CD4-positive, alpha-beta T cell treated with Interleukin-4 for 1 hour (primary cell): Measurements from ENCODE around the gene IFNA1.
"Not testable (repeated sequence)": the region's sequence is repeated elsewhere in the genome, so short reads cannot be mapped to it uniquely, and the experiment has no call there.

Experiments
- DNase-seq, 2 donors: peaks; one replicate each; pipeline ENCODE4 v3.0.0-alpha.2; 2020 to 2022

Gene IFNA1

DNA sequence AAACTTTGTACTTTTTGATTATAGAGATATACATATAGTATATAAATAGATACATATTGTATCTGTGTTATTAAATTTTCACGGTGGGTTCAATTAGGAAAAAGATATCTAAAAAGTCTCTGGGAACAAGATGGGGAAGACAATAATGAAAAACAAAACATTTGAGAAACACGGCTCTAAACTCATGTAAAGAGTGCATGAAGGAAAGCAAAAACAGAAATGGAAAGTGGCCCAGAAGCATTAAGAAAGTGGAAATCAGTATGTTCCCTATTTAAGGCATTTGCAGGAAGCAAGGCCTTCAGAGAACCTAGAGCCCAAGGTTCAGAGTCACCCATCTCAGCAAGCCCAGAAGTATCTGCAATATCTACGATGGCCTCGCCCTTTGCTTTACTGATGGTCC, at the start of gene IFNA1:
Gene IFNA1 (plus strand): TSS at position 301 of the 400 bp plus-strand sequence. CDS start 69 bp downstream, at position 370.
- no peak for DNase-seq

DNA sequence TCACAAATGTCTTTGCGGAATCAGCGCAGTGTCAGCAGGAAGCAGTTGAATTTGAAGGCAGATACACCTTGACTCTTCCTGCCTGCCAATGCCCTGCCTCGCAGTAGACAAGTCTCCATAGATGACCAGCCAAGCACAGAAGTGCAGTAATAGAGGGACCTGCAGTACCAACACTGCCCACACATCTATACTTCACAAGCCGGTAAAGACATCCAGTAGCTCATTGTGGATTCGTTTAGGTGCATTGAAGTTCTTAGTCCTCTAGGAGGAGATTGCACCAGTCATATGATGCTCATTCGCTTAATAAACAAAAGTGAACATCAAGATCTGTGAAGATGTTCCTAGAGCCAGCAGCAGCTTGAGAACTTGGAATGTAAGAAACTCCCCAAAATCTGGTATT, 48.0 kb upstream of the IFNA1 start:
- DNase-seq: no peak

DNA sequence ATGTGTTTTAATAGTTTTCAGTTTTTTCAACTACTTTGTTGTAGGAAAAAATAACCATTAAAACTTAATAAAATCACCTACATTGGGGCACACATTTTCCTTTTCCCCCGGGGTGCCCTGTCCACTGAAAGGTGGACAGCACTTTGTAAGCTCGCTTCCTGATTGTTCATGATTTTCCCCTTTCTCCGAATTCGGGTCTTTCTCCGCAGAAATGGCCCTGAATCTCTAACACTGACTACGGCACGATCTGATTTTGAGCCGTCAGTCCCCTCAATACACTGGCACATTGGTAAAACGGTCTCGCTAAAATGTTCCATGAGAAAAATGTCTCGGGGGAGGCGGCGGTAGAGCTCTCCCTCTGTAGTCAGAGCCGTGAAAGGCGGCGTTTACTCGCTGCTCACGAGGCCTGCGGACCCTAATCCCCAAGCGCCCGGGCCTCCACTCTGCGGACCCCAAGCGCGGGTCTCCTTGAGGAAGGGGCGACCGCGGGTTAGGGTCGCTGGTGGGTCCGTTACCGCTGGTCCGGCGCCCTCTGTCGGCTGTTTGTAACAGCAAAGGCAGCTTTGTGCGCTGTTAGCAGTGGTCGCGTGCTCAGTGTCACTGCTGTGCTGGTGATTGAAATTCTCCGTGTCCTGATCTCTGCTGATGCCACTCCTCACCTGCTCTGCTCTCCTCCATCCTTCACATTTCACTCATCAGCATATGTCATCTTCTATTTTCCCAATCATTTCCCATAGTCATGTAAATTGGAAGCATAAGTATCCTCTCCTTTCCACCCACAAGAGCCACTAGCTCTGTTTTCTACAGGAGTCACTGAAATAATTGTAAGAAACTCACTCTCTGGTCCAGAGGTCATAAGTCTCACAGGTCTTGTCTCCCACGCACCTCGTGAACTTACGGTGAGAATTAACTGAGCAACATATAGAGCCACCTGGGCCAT, 44.2 kb upstream of the IFNA1 start:
- DNase-seq: peak; percentile 51 to 57

DNA sequence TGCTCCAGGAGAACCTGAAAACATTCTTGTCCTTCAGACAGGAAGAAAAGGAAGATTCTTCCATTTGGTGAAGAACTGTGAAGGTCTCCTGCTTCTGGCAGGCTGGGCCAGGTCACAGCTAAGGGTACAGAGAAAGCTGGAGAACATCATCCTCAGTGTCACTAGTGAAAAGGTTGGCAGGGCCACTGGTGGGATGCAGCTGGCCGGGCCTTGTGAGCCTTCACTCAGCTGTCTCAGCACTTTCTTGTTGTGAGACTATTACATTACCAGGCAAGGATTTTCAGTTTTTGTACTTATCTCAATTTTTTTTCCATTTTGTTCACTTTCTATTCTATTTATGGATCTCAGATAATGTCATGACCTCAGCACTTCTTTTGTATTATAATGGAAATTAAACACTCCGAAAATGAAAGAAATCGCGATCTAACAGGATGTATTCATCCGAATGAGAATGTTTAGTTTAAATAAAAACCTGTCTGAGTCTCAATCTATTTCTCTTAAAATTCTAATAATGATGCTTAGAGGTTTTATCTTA, 41.2 kb upstream of the IFNA1 start:
- DNase-seq: no peak

DNA sequence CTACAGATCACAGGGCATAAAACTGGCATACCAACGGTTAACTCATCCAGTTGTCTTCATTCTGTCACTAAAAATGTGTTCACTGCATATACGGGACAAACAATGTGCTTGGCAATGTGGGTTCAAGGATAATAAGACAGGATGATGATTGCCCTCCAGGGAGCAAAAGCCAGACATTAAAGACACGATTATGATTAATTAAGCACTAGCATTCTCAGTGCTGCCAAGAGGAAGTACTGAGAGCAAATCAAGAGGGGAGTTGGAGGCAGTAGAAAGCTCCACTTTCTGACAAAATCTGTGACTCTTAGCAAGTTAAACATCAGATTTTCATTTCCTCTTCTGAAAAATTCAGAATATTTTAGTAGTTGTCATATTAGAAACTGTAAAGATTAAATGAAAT, 40.3 kb upstream of the IFNA1 start:
- no peak for DNase-seq

DNA sequence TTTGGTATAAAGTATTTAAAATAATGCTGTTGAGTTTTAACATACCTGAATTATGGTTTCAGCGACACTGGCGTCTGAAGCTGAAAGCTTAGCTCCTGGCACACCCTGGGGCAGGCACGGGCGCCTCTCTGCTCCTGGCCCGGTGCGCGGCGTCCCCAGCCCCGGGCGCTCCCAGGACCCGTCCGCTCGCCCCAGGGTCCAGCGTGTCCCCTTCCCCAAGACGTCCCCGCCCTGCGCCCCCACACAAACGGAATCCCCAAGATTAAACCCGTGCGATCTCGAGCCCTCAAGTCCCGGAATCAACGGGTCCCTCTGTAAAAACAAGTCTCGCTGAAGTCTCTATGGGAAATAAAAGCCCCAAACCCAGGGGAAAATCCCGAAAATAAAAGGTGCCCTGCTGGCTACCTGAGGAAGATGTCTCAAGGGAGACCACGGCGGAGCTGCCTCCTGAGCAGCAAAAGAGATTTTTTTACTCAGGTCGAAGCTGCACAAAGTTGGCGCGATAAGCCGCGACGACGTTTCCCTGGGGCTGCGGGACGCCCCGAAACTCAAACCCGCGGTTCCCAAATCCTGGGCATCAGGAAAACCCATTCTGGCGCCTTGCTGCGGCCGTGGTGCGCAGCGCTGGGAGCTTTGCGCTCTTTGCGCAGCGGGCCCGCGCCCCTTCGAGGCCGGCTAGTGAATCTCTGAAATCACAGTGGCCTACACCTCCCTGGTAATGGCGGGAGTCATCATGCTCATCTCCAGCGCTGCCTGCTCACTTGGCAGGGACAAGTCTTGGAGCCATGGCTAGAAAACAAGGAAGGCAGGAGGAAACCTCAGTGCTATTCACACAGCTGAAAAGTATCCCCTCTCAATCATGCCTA, 37.6 kb upstream of the IFNA1 start:
- no peak for DNase-seq

DNA sequence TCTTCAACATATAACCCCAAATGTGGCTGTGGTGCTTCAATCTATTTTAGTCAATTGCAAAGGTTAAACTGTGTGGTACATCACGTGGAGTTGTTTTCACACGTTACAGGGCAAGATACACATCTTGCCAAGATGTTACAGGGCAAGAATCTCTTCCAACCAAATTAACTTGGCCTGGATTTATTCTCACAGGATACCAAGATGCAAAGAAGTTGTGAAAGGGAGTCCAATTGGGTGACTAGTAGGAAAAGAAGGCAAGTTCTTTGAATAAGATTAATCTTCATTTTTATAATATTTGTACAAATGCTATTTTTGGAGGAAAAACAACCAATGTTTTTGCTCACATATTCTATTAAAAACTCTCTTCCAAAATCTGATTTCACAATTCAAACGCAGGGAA, 36.1 kb upstream of the IFNA1 start:
- DNase-seq: no peak

DNA sequence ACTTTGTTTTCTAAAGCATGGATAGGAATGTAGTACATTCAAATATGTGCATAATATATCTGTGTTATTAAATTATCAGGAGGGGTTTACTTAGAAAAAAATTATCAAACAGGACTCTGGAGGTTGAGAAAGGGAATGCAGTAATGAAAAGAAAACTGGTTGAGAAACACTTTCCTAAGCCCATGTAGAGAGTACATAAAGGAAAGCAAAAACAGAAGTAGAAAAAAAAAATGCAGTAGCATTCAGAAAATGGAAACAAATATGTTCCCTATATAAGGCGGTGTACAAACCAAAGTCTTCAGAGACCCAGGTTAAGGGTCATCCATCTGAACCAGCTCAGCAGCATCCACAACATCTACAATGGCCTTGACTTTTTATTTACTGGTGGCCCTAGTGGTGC, 31.4 kb upstream of the IFNA1 start, which contains the start of gene IFNA8:
Gene IFNA8 (plus strand): TSS at position 301 of the 400 bp plus-strand sequence. CDS start 60 bp downstream, at position 361.
- no peak for DNase-seq

DNA sequence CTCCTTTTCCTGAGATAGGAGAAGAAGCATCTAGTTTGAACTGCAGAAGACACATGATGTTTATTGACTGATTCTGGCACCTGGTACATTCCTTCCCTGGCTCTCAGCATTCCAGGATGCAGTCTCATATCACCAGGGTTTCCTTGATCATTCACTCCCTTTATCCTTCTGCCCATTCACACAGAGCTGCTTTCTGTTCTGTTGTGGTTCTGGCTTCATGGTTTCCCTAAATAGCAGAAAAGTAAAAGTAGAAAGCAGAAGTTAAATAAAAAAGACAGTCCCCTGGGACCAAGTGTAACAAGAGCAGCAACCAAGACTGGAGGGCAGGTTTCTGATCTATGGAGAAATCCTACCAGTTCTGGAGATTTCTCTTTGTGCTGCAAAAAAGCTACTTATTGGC, 28.1 kb upstream of the IFNA1 start:
- DNase-seq: no peak

DNA sequence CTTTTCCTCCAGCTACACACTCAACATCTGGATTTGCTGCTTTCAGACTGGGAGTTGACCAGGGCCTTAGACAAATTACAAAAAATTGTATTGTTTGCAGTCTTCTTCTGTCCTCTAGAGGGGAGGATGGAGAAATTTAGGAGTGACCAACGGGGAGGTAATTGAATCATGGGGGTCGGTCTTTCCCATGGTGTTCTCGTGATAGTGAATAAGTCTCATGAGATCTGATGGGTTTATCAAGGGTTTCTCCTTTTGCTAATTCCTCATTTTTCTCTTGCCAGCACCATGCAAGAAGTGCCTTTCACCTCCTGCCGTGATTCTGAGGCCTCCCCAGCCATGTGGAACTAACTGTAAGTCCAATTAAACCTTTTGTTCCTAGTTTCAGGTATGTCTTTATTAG, 27.1 kb upstream of the IFNA1 start:
- no peak for DNase-seq

DNA sequence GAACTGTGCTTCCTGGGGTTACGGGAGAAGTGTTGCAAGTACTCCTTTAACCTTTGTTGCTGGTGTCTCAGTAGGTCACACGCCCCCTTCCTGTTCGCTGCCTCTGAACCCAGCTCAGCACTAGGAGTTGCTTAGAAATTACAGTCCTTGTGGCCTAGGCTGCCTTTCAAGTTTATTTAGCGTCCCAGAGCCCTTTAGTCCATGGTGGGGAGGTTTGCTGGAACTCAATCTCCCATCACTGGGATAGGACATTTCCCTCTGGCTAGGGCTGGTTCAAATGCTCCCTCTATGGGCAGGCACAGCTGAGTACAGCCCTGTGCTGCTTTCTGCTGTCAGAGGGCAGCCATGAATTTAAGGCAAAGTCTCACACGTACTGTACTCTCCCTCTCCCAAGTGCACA, 26.6 kb upstream of the IFNA1 start:
- DNase-seq: no peak

DNA sequence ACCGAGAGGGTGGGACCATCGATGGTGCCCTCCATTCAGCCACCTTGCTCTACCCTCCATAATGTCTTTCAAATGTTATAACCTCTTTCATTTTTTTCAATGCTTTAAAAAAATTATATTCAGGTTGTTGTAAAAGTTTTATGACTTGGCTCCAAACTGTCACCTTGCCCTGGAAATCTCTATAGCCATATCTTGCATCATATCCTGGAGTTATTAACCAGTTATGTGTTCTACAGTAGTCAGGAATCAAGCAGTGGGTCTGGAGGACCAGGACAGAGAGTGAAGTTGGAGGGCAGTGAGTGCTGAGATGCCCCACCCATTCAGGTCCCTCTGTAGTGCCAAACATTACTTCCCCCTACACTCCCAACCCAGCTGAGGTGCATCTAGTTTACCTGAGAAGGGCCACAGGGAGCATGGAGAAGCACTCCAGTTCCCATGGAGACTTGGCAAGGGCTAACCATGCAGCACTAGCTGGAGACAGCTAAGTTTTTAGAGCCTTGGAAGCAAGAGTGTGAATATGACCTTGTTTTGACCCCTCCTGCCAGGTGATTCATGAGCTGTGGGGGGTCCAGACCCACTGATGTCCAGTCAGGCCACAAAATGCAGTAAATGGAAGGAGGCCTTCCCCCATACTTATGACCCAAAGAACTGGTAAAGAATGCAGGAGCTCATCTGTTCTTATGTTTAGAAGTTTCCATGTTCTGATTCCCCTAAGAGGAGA, 25.9 kb upstream of the IFNA1 start:
- no peak for DNase-seq

DNA sequence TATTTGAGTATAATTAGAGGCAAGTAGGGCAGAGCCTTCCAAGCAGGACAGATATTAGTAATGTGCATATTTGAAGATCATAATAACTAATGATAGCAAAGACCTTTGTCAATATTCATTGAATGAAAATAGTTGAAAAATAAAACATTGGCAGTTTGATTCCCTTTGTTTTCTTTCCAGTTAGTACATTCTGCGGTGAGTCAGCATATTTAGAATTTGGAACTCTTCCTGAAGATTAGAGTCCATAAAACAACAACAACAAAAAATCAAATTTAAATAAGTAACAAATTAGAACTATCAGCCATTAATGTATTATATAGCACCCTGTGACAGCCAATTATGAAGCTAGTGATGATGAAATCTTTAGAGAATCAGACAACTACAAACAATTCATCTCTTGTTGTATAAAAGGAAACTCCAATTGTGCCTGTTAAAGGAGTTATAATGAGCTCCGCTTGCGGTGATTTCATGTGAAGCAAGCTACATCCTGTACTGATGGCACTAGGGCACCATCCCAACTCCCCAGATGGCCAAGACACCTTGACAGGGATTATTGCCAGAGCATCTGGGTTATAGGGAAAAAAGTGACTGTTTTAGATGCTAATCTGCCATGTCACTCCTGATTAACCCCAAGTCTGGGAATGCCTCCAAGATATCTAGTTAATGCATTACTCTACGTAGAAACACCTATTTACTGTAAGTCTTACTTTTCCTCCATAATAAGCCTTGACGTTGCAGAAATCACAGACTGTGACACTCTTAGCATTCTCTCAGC, 24.6 kb upstream of the IFNA1 start:
- DNase-seq: no peak

DNA sequence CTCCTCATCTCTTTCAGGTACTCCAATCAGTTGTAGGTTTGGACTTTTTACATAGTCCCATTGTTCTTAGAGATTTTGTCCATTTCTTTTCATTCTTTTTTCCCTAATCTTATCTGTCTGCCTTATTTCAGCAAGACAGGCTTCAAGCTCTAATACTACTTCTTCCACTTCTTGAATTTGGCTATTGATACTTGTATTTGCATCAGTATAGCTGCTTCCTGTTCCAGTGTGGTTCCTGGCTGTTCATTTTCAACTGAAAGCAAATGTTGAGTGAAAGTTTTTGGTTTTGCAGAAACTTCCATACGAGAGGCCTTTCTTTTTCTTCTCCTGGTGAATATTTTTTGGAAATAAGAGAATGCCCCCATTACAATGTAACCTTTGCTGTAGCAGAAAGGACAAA, 12.0 kb upstream of the IFNA1 start:
- no peak for DNase-seq

DNA sequence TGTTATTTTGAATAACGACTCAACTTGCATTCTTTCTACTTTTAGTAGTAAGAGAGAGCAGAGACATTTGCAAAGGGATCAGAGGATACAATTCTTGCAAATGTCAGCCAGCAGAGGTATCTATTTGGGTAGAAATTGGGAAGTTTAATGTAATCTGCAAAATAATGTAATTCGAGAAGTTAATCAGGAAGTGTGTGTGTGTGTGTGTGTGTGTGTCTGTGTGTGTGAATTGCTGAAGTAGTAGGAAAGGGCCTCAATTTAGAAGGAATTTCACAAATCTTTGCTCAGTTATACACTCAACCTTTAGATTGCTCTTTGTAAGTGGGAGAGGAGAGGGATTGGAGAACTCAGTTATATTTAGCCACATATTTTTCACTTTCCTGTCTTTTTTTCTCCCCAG, 11.0 kb upstream of the IFNA1 start:
- DNase-seq: no peak

DNA sequence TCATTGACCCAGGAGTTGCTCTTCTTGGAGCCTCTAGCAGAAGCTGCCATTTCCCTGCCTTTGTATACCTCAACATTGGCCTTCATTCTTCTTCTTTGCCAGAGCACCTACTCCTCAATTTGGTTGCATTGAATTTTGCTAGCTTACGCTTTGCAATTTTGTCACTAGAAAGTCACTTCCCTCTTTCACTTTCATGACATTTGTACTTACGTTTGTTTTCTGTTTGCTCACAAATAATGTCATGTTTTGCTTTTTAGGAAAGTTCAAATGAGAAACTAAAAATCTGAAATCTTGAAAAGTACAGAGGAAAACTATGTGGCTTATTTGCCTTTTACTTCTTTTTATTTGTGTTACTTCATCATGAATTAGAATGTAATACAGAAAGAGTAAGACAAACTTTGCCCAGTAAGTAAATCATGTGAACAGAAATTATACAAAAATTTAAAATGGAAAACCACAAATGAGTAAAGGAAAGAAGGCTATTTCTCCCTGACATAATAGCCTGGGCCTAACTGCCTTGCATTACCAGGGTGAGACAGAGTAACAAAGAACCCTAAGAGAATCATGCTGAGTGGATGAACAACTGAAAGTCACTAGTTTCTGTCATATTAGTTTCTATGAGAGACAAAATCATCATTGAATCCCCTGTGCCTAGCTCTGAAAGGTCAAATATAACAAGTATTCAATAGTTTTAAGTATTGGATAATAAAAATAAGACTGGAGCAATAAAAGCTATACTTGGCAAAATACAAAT, 7.4 kb upstream of the IFNA1 start:
- DNase-seq: no peak

DNA sequence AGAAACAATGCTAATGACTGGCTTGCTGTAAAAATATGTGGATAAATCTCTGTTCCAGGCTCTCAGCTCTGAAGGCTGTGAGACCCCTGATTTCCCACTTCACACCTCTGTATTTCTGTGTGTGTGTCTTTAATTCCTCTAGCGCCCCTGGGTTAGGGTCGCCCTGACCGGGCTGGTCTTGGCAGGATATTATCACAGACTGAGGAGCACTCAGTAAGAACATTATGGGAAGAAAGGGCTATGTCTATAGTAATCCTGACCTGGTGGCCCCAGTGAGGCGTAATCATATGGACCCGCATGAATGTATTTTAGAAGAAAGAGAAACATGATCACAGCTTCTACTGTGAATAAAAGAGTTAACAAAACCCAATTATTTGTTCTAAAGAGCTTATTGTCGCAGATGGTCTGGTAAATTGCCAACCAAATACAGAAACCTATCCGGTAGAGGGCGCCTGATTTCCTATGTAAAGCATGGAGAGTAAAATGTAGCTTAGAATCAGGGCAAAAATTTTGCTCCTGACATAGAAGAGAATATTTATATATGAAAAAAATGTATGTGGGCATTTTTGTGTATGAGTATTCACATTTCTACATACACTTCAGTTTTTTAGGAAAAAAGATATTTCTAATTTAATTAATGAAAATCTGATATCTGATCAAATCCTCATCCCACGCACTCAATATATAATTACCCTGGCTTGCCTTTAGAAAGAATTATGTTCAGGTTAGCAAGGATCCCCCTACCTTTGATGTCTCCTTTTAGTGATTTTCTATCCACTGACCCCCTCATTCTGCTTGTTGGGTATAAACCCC, 5.8 kb upstream of the IFNA1 start:
- DNase-seq: peak in 1 of 2 donors; percentile 57

DNA sequence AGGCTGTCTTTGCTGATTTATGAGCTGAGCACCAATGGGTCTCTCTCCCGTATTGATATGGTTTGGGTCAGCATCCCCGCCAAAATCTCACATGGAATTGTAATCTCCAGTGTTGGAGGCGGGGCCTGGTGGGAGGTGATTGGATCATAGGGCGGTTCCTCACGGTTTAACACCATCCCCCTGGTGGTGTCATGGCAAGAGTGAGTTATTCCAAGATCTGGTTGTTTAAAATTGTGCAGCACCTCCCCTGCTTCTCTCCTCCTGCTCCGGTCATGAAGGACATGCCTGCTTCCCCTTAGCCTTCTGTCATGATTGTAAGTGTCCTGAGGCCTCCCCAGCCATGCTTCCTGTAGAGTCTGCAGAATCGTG, 5.2 kb upstream of the IFNA1 start:
- not testable (repeated sequence) for DNase-seq

DNA sequence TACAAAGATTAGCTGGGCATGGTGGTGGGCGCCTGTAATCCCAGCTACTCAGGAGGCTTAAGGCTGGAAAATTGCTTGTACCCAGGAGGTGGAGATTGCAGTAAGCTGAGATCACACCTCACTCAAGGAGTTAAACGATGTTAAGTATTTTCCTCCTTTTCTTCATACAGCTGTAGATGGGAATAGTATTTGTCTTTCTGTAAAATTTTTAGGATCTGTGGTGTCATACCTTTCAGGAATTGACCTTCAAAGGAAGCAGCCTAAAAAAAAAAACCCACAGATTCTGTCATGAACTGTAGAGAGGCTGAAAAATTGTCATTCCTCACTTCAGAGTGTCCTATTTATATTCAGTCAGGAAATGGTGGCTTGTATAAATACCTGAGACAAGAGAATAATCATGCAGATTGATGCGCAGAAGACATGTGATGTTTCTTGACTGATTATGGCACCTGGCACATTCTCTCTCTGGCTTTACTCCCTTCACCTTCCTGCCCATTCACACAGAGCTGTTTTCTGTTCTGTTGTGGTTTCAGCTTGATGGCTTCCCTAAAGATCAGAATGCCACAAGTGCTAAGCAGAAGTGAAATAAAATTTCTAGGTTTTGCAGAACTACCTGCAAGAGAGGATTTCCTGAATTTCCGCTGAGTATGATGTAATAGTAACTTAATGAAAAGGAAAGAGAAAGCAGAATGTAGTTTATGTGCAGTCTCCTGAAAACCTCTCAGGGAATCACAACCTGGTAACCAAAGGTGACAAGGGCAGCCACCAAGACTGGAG, 3.8 kb downstream of the IFNA1 start:
- DNase-seq: peak; percentile 43 to 73
